ENCODE results near the gene CREBBP. TPM values are rescaled to one million over a fixed set of nuclear protein-coding genes. Genes with fewer than 3 reads are reported as not detected.

Gene CREBBP
- total RNA-seq, 1 experiment from 2014 or later: 79.1 TPM

DNA sequence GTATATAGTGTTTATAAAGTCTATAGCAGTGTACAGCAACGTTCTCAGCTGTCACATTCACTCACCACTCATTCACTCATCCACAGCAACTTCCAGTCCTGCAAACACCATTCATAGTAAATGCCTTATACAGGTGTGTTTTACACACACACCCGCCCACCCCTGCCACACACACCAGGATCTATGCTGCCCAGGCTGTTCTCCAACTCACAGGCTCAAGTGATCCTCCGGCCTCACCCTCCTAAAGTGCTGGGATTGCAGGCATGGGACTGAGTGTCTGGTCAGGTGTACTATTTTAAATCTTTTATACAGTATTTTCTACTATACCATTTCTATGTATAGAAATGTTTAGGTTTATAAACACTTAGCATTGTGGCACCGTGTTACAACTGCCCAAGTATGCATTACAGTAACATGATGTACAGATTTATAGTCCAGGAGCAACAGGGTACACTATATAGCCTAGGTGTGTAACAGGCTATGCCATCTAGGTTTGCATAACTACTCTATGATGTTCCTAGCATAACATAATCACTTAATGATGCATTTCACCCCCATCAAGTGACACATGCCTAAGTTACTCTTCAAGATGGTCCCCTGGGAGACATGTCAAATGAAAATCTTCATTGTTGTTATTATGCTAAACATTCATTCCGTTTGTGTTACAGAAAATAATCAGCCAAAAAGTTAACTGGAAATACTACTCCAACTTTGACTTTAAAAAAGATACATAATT, 42.5 kb downstream of the CREBBP start:
- no peak for DNase-seq
- H2BK120ac ChIP-seq (ENCODE audit: low read depth, low read length, poor library complexity, severe bottlenecking): no peak overlapping the region
- H3K23me2 ChIP-seq (ENCODE audit: insufficient read length, low read depth, low read length, poor library complexity, severe bottlenecking): no peaks in the 10 kb centered on the region
- H3K4me3 Mint-ChIP-seq: no peak overlapping the region
- no peaks in the 10 kb centered on the region for H3K27me3 ChIP-seq (ENCODE audit: insufficient read depth, low read length)
- no peak overlapping the region for H3T11ph ChIP-seq (ENCODE audit: low read length)
- peaks cover 9 to 12% (median 12%) of the 10 kb centered on the region in 3 experiments; a peak in 6 of 7 replicates for H3K36me3 Mint-ChIP-seq (ENCODE audit: insufficient read depth in 1 of 3, low read depth in 3 of 3)
- no peak overlapping the region for H3K4me2 ChIP-seq (ENCODE audit: insufficient read depth, insufficient read length, low read length)
- no peak overlapping the region for H2BK5ac ChIP-seq (ENCODE audit: insufficient read length, low read length)
- H3K9me3 Mint-ChIP-seq: peaks cover 7 to 8% of the 10 kb centered on the region in 2 experiments
- no peaks in the 10 kb centered on the region; the same call in 1 of the 2 replicates for H3K27me3 Mint-ChIP-seq (ENCODE audit: low read depth)
- H2AFZ ChIP-seq (ENCODE audit: low read length): no peak overlapping the region
- WGBS (ENCODE audit: extremely low coverage, insufficient read length, low lambda C conversion rate): no CpG with 5 or more reads among the region's 5 CpGs
- H3K9me3 ChIP-seq (ENCODE audit: control insufficient read depth, low read depth, low read length): no peaks in the 10 kb centered on the region
- H3K4me1 Mint-ChIP-seq: peaks cover 48 to 54% of the 10 kb centered on the region in 2 experiments
- no peak overlapping the region for H2BK15ac ChIP-seq (ENCODE audit: low read depth, low read length)
- peaks cover 4% of the 10 kb centered on the region; the same call in 1 of the 2 replicates for H3K4me1 ChIP-seq (ENCODE audit: insufficient read depth, low read length)
- H3K4ac ChIP-seq (ENCODE audit: low read depth, low read length): no peak overlapping the region
- H3K23ac ChIP-seq (ENCODE audit: insufficient read length, low read depth, low read length): no peak overlapping the region
- TF ChIP-seq, protein P1, sequence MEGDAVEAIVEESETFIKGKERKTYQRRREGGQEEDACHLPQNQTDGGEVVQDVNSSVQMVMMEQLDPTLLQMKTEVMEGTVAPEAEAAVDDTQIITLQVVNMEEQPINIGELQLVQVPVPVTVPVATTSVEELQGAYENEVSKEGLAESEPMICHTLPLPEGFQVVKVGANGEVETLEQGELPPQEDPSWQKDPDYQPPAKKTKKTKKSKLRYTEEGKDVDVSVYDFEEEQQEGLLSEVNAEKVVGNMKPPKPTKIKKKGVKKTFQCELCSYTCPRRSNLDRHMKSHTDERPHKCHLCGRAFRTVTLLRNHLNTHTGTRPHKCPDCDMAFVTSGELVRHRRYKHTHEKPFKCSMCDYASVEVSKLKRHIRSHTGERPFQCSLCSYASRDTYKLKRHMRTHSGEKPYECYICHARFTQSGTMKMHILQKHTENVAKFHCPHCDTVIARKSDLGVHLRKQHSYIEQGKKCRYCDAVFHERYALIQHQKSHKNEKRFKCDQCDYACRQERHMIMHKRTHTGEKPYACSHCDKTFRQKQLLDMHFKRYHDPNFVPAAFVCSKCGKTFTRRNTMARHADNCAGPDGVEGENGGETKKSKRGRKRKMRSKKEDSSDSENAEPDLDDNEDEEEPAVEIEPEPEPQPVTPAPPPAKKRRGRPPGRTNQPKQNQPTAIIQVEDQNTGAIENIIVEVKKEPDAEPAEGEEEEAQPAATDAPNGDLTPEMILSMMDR (conservative IDR thresholded peaks at IDR 0.05): no peak
- no peak overlapping the region for H2BK20ac ChIP-seq (ENCODE audit: low read depth, low read length, poor library complexity, severe bottlenecking)
- H3K79me1 ChIP-seq (ENCODE audit: insufficient read depth, low read depth, low read length, poor library complexity, severe bottlenecking): peaks cover 6% of the 10 kb centered on the region
- no peak overlapping the region for H3K14ac ChIP-seq (ENCODE audit: insufficient read depth, low read length)
- no peak overlapping the region for H3K9ac ChIP-seq (ENCODE audit: extremely low read depth, insufficient read length, low read length)
- H4K8ac ChIP-seq (replicated peaks; ENCODE audit: insufficient read length, low read depth, low read length): no peak overlapping the region
- no peak overlapping the region for H3K27ac ChIP-seq (ENCODE audit: insufficient read length, low read depth, low read length)
- no peak overlapping the region for H2AK5ac ChIP-seq (ENCODE audit: insufficient read length, low read length)
- H2BK12ac ChIP-seq (ENCODE audit: insufficient read length, low read depth, low read length): no peak overlapping the region
- H3K27ac Mint-ChIP-seq: no peak overlapping the region
- H4K20me1 ChIP-seq (ENCODE audit: control insufficient read depth, insufficient read depth, insufficient read length): no peaks in the 10 kb centered on the region
- no peak overlapping the region for H3K18ac ChIP-seq (ENCODE audit: insufficient read length, low read depth, low read length)
- H4K5ac ChIP-seq (ENCODE audit: insufficient read length, low read depth, low read length): no peak overlapping the region
- H3K79me2 ChIP-seq (ENCODE audit: insufficient read depth, low read length): peaks cover 15% of the 10 kb centered on the region; the same call in 1 of the 2 replicates
- no peak overlapping the region for H3K56ac ChIP-seq (ENCODE audit: insufficient read length, low read depth, low read length)
- no peak overlapping the region for H4K91ac ChIP-seq (ENCODE audit: insufficient read length, low read depth, low read length)

Measured in H9 (cell line).